Glomerular visceral epithelial cell (primary cell): ENCODE results near the gene SLC6A13.
"Not testable (repeated sequence)": the region's sequence is repeated elsewhere in the genome, so short reads cannot be mapped to it uniquely, and the experiment has no call there.

Source experiments
- DNase-seq: peaks from one replicate; pipeline ENCODE4 v3.0.0-alpha.2; 2016; ENCODE audit errors: extremely low spot score

The SLC6A13 gene

DNA sequence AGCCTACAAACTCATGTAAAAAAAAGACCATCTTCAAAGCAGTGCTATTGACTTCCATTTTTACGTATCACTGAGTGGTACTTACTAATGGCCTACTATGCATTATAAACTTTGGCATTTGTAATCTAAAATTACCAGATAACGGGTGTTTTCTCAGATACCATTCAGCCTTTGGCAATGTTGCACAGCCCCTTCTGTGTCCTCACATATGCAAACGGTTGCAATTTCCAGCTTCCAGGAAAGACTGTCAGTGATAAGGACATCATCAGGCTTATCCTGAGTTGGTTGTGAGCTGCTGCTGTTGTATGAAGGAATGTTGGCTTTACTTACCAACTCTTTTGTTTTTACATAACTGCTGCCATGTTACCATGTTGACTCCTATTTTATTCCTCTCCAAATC lies 1.6 kb upstream of the SLC6A13 start:
- DNase-seq, result no peak

DNA sequence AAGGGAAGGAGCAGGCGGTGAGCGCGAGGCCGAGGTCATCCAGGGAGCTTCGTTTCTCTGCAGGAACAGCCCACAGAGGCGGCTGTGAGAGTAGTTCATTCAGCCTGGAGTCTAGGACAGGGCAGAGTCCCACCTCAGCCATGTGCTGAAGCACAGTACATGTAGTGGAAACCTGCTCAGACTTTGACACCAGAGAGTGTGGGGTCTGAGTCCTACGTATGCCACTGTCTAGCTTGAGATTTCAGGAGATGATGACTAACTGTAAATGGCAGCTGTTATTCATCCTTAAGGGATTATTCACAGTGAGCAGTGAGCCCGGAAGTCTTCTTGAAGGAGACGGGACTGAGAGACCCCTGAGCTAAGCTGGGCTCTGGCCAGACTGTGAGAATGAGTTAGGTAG lies 938 bp upstream of the SLC6A13 start:
- peak; percentile 30 for DNase-seq

DNA sequence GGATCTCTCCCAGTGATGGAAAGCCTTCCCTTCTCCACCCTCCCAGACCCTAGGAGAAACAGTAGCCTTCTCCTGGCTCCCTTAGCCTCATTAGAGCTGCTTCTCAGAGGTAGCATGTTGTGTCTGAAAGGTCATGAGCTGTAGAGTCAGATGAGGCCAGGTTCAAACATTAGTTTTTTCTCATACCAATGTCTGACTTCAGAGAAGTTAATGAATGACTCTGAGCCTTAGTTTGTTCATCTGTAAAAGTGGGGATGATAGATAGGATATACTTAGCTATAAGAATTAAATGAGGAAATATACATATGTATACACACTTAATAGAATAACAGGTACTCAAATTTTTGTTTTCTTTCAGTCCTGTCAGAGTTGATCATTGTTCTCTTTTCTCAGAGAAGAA lies 523 bp downstream of the SLC6A13 start:
- no peak for DNase-seq

DNA sequence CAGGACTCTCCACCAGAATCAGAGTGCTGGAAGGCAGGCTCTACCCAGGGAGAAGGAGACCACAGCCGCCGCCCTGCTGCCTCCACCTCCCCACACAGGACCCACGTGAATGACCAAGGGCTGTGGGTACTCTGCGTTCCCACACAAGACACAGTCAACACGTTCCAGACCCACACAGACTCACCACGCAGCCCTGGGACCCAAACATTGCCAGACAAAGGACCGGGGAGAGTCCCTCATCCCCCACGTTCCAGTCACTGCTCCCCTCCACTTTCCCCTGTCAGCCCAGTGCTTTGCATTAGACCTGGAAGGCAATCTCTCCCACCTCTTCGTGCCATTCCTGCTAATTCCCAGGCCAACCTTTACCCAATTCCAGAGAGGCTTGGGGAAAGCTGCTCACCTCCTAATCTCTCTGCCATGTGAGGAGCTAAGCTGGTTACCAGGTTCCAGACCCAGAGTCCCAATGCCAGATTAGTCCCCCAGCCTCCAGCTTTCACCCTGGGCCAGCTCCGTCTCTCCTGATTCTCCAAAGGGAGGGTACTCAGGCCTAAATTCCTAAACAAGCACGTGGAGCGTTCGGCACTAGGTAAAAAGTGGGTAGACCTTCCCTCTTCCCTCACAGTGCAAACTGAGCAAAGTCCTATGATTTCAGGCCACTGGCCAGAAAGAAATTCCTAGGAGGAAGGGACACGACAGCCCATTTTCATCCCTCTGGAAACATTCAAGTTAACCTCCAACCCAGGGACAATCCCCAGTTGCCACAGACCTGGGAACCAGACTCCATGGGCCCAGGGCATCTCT lies 4.9 kb downstream of the SLC6A13 start:
- no peak for DNase-seq

DNA sequence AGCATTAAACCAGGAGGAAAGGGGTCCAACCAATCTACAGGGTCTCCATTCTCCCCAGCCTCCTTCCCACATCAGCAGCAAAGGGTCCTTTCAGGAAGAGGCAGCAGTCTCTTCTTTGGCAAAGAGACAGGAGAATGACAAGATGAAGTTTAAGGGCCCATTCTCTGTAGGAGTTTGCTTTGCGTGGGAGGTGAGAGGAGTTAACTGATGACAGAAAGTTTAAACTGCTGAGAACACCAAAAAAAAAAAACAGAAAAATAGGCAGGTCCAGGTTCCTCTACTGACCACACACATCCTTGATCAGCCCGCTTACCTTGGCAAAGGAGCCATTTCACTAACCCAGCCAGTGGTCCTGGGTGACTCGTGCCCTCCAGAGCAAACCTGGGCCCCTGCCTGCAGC lies 5.7 kb downstream of the SLC6A13 start:
- no peak for DNase-seq

DNA sequence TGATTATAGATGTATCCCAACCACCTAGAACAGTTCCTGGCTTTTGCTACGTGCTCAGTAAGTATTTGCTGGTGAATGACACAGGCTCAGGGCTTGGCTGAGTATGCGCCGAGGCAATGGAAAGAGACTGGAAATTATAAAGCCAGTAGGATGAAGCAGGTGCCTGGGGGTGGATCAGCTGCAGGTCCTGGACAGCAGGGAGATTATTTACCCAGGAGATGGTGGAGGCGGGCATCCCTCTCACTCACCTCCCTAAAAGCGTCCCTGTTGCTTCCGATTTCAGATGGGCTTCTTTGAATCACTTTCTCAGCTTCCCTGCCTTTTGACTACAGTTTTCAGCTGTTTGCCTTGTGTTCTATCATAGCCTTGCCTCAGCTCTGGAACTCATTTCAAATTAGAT lies 6.4 kb downstream of the SLC6A13 start:
- no peak for DNase-seq

DNA sequence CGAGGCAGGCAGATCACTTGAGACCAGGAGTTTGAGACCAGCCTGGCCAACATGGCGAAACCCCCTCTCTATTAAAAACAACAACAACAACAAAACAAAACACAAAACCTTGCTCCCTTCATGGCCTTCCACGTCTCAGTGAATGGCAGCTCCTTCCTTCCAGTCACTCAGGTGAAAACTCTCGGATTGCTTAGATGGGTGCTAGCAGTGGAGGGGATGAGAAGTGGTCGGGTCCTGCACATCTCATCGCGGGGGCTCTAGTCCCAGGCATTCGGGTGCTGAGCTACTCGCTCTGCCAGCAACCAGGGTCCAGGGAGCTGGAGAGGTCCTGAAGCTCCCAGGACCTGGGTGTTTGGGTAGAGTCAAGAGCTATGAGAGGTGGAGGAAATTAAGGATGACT lies 7.7 kb downstream of the SLC6A13 start:
- no peak for DNase-seq

DNA sequence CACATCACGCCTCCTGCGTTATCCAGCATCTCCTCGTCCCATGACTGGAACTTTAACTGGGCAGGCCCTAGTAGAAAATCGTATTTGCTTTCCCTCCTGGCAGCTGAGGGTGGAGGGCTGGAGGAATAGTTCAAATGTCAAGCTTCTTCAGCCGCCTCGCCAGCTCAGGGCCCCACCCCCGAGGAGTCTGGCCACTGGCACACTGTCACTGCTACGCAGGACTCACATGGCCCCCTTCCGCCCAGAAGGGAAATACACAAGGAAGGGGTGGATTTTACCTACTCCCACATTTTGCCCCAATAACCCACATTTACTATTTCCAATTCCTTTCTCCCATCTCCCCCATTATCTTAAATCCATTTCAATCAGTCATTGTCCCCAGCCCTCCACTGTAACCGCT lies 8.6 kb downstream of the SLC6A13 start:
- DNase-seq, result no peak

DNA sequence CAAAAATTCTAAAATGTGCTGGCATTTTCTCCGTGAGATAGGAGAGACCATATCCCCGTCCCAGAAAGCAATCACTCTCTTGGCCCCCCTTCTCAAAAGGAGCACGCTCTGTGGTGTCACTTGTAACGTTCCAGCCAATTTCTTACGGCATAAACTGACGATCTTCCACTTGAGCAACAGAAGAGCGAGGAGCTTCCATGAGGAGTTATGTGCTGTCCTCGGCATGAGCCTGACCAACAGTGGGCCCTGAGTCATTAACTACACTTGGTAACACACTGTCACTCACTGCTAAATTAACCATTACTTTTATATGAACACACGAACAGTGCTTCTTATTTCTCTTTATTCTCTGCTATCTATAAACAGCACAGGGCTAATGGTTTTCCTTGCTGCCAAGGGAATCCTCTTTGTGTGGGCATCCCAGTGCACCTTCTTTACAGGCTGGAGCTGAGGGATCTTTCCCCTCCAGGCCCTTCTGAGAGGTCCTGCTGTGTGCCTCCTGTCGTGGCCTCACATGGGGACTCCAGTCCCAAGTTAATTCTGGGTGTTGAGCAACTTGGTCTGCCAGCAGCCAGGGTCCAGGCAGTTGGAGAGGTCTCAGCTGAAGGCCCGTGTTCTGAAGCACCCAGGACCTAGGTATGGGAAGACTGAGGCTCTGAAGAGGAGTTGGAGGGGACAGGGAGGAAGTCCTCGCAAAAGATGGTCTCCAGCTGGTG lies 9.4 kb downstream of the SLC6A13 start:
- DNase-seq, result peak; percentile 57

DNA sequence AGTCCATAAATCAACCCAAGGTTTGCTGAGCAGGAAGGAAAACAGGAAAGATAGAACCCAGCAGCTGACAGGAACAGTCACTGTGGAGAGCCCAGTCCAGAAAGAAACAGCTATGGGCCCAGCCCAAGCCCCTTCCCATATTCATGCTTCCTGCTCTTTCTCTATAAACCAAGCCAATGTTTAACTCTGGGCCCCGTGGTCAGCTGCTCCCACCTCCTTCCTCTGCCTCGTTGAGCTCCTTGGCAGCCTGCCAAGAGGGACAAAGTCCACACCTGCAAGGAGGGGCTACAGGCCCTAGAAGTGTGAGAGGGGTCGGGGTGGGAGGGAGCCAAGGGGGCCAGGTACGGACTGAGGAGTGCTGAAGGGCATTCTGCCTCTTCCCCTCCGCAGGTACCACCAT lies 10.0 kb downstream of the SLC6A13 start:
- DNase-seq, result peak; percentile 65

DNA sequence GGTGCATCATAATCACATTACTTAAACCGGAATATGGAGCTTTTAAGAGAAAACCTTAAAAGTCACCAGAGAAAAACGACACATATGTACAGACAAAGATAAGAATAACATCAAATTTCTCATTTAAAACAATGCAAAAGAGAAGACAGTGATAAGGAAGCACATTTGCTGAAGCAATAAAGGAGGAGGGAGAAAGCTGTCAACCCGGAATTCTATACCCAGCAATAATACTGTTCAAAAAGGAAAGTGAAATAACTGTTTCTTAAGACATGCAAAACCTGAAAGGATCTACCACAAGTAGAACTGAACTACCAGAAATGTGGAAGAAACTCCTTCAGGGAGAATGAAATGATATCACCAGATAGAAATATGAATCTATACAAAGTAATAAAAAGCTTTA lies 15.4 kb downstream of the SLC6A13 start:
- no peak for DNase-seq

DNA sequence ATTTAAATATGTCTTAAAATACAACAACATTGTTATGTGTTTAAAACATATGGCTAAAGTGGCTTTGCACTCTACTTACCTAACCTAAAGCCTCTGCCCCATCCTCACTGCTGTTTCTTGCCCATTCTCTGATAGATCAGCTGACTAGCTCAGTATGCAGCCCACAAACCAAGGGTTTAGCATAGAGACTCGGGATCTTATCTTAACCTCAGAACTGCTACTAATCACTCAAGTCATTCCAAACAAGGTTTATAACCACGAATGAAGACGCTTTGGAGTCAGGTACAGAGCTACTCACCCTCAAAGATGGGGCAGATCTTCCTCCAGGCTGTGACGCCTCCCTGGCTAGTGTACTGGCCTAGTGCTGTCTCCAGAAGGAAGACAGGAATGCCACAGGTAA lies 19.3 kb downstream of the SLC6A13 start:
- DNase-seq, result no peak

DNA sequence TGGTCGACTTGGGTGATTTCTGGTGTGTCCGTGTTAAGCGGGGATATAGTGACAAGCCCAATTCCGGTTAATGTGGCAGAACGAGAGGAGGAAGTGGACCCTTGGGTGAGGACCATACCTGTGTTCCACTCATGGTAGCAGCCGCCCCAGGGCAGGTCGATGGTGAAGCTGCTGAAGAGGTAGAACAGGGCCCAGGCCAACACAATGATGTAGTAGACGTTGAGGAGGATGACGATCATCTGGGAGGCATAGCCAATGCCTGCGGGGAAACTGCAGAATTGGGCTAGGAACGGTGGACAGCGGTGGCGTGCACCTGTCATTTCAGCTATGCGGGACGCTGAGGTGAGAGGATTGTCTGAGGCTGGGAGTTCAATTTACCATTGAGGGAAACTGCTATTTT lies 20.1 kb downstream of the SLC6A13 start:
- no peak for DNase-seq

DNA sequence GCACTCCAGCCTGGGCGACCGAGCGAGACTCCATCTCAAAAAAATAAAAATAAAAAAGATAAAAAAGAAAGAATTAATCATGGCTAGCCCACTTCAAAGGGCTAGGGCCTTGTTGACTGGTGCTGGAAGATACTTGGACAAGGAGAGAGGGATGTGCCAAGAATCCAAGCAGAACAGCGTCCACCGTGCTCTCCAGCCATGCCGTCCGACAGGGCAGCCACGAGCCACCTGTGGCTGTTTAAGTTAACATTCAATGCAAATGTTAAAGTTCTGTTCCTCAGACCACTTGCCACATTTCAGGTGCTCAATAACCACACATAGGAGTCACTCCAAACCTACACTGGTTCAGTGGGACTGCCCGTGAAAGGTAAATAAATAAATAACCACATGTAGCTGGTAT lies 21.4 kb downstream of the SLC6A13 start:
- no peak for DNase-seq

DNA sequence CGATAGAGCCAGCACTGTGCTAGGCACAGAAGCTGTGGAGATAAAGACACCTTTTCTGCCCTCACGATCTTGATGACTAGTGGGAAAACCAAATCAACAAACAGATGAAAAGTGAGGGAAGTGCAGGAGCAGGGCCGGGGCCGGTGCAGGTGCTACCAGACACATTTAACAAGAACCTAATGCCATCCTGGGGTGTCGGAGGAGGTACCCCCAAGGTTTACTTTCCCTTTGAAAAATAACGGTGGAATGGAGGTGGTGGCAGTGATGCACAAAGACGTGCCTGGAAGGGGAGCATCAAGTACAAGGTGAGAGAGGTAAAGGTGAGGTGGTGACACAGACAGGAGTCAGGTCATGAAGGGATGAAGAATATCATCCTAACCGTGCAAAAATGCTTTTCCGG lies 22.1 kb downstream of the SLC6A13 start:
- DNase-seq, result no peak

DNA sequence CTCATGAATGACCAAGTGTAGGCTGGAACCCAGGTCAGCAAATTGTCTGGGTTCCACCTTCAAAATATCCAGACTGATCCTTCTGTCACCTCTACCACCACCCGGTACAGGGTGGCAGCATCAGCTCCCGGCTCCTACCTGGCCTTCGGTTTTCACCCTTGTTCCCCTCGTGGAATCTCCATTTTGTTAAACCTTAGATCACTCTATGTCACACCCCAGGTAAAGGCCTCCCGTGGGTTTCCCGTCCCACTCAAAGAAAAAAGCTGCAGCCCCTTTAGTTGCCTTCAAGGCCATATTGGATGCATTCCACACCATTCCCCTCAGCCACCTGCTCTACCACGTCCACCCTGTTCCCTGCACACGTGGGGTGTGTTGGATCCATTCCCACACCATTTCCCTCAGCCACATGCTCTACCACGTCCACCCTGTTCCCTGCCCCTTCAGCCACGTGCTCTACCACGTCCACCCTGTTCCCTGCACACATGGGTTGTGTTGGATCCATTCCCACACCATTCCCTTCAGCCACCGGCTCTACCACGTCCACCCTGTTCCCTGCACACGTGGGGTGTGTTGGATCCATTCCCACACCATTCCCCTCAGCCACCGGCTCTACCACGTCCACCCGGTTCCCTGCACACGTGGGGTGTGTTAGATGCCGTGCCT lies 23.8 kb downstream of the SLC6A13 start:
- no peak for DNase-seq

DNA sequence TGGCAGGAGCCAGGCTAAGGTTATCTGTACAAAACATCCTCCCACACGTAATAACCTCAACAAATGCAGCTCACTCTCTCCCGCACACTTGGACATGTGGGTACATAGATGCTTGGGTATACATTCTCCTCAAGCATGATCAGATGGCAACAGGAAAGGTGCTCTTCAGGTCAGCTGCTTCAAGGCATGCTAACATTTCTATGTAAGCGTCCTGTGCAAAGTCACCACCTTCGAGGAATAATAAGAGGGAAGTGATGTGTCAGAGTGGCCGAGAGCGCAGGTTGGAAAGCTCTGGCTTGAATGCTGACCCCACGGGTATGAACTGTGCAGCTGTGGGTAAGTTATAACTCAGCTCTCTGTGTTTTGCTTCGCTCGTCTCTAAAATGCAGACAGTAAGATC lies 24.5 kb downstream of the SLC6A13 start:
- DNase-seq, result no peak

DNA sequence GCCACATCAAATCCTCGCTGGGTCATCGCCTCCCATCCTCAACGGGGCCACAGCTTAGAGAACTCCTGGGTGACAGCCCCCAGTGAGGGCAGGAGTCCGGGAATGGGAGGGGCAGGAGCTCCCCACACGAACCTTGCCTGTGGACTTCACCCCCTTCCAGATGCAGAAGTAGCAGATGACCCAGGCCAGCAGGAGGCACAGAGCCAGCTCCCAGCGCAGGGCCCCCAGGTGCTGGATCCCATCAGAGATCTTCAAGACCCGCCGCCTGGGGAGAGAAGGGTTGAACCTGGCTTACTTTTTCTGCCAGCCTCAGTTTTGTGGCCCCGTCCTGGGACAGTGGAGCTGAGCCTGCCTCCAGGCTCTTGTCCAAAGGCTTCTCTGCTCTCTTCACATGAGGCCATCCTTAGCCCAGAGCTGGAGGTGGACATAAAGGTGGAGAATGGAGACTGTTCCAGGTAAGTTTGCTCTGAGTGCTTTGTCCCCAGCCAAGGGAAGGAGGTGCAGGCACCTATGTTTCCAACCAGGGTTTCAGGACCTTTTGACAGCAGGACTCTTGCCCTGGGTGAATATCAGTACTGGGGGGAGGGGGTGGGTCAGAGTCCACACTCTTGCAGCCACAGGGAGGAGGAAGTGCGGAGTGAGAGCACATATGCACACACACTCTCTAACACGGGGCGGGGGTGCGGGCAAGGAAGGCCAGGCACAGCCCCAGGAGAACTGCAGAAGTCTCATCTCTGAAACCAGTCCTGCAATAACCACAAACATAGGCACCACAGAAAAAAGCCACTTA lies 25.4 kb downstream of the SLC6A13 start:
- DNase-seq, result no peak

DNA sequence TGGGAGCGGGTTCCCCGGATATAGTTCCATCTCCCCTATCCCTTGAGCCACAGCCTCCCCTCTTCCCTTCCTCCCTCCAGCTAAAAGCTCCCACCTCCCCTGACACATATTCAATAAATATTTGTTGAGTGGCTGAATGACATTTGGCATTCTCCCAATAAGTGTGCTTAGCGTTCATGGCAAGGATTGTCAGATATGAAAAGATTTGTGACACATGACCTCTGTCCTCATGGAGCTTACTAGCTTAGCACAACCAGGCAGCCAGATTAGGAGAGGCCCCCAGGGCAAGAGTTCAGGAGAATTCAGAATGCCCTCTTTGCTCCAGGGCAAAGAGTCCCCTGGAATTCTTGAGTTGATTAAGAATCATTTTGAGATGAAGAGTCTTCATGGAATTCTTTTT lies 26.2 kb downstream of the SLC6A13 start:
- DNase-seq, result no peak

DNA sequence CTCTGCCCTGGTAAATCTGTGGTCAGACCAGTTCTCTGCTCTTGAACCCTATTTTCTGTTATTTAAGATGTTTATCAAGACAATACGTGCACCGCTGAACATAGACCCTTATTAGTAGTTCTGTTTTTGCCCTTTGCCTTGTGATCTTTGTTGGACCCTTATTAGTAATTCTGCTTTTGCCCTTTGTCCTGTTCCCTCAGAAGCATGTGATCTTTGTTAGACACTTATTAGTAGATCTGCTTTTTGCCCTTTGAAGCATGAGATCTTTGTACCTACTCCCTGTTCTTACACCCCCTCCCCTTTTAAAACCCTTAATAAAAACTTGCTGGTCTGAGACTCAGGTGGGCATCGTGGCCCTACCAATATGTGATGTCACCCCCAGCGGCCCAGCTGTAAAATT lies 26.7 kb downstream of the SLC6A13 start:
- not testable (repeated sequence) for DNase-seq

DNA sequence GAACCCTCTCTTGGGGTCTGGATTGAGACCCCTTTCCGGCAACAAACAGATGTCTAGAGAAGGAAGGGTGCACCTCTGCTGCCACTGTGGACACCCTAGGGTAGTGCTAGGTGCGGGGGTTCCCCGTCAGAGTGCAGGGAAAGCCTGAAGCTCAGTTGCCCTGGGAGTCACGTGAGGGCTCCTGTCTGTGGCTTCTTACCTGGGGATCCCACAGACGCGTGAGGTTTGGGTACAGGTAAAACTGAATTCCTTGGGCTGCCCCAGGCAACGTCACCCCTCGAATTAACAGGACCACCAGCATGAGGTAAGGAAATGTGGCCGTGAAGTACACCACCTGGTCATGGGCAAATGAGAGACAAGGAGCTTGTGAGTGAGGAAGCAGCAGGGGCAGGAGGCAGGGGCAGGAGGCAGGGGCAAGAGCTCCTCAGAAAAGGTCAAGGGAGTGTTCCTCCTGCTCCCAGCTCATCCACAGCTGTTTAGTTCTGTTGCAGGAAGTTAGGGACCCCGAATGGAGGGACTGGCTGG lies 27.7 kb downstream of the SLC6A13 start:
- no peak for DNase-seq

DNA sequence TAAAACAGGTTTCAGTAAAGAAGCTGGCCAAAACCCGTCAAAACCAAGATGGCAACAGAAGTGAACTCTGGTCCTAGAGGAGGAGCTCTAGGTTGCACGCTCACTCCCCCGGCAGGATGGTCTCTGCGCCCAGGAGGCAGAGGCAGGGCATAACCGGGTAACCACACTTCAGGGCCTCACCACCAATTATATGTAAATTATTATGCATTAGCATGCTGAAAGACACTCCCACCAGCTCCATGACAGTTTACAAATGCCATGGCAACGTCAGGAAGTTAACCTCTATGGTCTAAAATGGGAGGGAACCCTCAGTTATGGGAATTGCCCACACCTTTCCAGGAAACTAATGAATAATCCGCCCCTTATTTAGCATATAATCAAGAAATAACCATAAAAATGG lies 28.6 kb downstream of the SLC6A13 start:
- no peak for DNase-seq
